GM21786 (cell line): Measurements from ENCODE around the gene ARL2.

Source experiments
- ATAC-seq: cut with Tn5 transposase; IDR thresholded peaks from one replicate; pipeline ENCODE4 v1.9.1; 2021; ENCODE audit not compliant: unreplicated experiment

Gene ARL2

GRCh38 chr11:65045061-65045460, 31.1 kb downstream of the ARL2 start:
- no peak for ATAC-seq

DNA sequence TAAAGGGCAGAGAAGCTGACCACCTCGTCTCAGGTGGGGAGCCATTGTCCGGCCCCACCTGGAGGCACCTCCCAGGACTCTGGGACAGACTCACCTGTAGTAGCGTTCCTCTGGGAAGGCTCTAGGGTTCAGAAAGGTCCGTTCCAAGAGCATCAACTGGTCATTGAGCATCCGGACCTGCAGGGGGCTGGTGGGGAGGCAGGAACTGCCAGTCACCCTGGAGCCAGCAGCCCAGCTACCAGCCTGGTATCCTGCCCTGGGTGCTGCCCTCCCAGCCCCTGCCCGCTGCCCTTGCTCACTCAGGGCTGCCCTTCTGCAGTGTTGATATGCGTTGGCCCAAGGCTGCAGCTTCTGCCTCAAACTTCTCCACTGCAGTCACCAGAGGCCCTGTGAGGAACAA, 31.8 kb downstream of the ARL2 start:
- ATAC-seq: no peak

DNA sequence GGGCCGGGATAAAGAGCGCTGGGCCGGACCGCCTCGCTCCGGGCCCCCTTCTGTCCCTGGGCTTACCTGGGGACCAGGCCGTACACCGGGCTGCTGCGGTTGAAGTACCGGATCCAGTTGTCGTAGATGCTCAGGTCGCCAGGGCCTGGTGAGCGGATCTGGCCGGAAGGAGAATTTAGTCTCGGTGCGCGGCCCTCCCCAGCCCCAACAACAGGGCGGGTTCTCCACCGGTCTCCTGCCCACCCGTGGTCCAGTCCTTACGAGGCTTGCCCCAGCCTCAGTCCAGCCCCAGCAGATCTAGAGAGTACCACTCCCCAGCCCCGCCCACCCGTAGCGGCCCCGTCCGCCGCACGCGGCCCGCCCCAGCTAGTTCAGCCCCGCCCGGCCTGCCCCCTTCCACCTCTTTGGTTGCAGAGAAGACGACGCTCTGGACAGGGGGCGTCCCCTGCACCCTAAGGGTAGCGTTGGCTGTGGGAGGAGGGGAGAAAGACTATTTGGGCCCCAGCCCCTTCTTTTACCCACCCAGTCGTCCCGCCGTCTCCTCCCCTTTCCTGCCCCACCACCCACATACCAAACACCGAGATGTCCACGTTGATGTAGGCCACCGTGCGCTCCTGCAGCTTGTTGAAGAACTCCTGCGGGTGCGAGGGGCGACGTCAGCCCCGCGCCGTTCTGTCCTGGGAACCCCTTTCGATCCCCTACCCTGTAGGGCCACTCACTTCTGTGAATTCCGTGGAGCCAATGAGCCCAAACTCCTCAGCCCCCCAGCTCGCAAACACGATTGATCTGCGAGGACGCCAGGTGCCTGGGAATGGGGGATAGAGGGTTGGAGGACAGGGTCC, 33.8 kb downstream of the ARL2 start:
- ATAC-seq: no peak

GRCh38 chr11:65051398-65051858, 37.5 kb downstream of the ARL2 start:
- no peak for ATAC-seq

DNA sequence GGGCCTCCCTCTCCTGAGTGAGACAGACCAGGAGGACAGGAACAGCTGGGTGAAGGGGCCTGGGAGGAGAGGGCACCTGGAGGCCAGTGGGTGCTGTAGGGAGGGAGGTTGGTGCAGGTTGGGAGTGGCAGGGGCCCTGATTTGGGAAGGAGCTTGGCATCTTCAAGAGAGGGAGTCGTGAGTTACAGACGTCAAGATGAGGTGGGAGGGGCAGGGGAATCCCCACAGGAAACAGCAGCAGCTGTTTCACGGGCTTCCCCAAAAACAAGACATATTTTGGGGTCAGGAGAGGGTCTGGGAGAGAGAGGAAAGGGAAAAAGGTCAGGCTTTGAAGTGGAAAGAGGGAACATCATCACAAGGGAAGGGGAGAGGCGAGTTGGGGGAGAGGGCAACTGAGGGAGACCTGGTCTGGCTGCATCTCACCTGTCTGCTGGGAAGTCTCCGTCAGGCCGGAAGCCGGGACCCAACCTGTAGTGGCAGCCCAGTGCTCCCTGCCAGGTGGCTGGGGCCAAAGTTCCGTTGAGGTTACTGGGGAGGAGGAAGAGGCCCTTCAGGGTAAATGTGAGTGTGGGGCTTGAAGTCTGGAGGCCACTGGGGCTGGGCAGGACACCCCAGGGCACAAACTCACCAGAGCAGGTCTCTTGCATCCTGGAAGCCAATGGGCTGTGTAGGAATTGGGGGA, 40.0 kb downstream of the ARL2 start:
- ATAC-seq: no peak

- ATAC-seq: no peak
Measured at GRCh38 chr11:65055538-65055937, 41.6 kb downstream of the ARL2 start.

DNA sequence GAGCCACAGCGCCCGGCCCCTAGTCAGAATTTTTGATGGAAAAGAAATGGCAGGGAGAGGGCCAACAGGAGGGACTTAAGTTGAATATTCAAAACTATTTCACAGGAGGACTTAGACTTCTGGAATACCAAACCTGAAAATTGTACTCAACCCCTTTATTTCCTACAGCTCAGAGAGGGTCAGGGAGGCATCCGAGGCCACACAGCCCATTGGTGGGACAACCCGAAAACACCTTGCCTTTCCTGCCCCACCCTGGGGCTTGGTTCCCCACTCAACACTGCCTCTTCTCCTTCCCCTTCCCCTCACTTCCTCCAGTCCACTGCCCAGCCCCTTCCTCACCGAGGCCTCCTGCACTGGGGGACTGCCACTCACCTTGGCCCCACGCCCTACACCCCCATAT, 43.0 kb downstream of the ARL2 start:
- ATAC-seq: no peak

DNA sequence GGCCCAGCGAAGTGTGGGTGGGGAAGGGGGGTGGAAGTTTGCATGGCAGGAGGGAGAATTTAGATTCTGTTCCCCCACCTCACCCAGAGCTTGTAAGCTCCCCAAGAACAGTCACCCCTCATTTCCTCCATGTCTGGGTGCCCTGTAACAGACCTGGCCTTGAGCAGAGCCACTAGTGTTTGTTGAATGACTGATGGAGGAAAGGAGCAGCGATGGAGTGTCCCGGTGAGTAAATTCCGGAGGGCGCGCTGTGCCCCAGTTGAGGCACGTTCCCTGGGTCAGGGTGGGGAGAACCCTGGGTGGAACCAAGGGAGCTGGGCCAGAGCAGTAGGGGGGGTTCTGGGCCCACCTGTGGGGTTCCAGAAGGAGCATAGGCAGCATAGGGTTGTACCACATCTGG, 43.6 kb downstream of the ARL2 start:
- ATAC-seq: no peak

- no peak for ATAC-seq
Measured at GRCh38 chr11:65058012-65058411, 44.1 kb downstream of the ARL2 start.

DNA sequence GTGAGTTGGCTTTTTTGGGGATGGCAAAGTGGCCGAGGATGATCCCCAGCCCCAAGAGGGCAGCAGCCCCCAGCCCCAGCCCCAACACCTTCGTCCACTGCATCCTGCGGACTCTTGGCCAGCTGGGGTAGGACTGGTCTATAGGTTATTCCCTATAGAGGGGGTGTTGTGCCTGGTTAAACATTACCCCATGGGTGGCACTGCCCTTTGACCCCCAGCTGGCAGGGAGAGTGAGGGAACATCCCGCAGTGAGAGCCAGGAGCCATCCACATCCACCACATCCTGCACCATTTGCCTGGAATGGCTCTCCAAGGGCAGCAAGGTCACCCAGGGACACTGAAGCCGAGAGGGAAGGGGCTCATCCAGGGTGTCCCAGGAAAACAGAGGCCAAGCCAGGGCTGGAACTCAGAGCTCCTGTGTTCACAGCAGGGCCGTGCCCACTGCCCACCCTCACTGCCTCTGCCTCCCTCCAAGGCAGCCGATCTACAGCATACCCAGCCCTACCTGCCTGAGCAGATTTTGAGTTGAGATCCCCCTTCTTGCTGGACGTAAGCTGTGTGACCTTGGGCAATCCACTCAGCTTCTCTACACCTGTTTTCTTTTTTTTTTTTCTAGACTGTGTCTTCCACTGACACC, 44.6 kb downstream of the ARL2 start, which contains the start of gene NAALADL1:
NAALADL1 (minus strand) TSS at position 135 of the 636 bp plus-strand sequence; CDS start at position 103, 32 bp downstream.
- ATAC-seq: no peak

- ATAC-seq: no peak
Measured at GRCh38 chr11:65059523-65059922, 45.6 kb downstream of the ARL2 start.

DNA sequence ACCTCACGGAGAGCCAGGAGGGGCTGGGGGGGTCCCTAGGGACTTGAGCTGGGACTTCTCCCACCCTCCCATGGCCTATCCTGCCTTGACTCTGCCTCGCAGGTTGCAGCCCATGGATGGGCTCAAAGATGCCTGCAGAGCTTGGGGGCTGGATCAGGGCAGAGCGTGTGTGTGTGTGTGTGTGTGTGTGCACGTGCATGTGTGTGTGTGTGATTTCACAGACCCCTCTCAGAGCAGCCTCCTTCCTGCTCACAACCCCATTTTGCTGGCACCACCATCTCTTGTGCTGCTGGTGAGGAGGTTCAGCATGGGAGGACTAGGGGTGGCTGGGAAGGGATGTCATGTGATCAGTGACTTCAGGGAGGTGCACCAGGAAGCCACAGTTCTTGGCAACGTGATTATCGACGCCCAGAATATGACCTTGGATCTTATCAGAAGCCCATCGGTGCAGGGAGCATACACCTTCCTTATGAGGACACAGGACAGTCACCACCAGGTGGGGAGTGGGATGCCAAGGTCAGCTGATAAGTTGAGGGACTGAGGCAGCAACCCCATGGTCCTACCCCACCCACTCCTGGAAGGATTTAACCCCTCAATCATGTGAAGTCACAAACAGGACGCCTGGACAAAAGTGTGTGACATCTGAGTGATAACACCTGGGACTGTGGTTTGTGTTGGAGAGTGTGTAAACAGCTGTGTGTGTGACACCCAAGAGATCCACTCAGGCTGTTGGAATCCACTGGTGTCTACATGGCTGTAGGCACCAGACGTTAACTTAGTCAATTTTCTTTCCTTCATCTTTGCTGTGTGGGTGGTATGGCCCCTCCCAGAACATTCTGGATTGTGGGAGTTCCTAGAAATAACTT, 46.2 kb downstream of the ARL2 start:
- ATAC-seq: no peak

DNA sequence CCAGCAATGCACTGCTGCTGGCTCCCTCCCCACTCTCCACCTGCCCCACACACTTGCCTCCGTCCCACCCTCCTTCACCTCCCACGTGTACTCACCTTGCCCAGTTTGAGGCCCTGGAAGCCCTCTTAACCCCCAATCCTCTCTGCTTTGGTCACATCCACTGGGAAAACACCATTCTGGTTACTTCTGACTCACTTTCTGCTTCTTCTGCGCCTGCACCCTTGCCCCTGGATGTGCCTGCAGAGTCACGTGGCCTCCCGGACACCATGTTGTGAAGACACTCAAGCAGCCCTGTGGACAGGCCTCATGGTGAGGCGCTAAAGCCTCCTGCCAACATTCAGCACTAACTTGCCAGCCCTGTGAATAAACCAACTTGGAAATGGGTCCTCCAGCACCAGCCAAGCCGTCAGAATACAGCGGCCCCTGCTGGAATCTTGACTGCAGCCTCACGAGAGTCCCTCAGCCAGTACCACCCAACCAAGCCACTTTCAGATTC, 47.0 kb downstream of the ARL2 start:
- no peak for ATAC-seq

DNA sequence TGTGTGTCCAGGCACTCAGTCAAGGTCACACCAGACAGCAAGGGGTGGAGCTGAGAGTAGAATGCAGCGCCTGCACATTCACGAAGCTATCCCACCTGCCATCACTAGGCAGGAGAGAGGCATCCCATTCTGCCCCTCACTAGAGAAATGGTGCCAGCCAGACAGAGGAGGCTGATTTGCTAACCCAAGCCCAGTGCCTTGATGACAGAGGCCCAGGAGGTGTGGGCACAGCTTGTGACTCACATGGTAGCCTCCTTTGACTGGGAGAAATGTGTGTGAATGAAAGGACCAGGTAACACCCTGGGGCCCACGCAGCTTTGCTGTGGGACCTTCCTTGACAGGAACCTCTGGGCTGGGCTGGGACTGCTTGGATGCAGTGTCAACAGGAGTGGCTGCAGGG, 49.6 kb downstream of the ARL2 start:
- ATAC-seq: no peak

- ATAC-seq: no peak
Measured at GRCh38 chr11:65064847-65065240, 50.9 kb downstream of the ARL2 start.

DNA sequence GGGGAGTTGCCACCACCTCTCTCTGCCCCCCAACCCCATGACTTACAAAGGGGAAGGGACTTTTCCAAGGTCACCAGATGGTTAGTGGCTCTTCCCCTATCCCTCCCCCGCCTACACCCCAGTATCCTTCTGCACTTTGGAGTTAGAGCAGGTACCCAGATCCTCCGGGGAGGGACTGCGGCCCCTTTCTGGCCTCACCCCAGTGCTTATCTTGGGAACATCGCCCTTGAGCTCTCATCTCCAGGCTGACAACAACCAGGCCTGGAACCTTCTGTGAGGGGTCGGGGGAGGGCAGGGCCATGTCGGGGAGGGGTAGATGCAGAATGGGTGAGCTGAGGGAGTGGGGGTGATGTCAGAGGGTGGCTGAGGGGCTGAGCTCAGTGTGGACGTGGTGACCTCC, 51.9 kb downstream of the ARL2 start:
- no peak for ATAC-seq

- ATAC-seq: no peak
Measured at GRCh38 chr11:65066315-65066714, 52.4 kb downstream of the ARL2 start.

GRCh38 chr11:65066805-65067291, 52.9 kb downstream of the ARL2 start:
- ATAC-seq: no peak

GRCh38 chr11:65067446-65067845, 53.5 kb downstream of the ARL2 start:
- ATAC-seq: no peak

- no peak for ATAC-seq
Measured at GRCh38 chr11:65069217-65069616, 55.3 kb downstream of the ARL2 start.
